BE2C (cell line): ENCODE data around the gene RBM20.
"Not testable (repeated sequence)": the region's sequence is repeated elsewhere in the genome, so short reads cannot be mapped to it uniquely, and the experiment has no call there.

Experiments used
- DNase-seq: peaks from one replicate; pipeline ENCODE4 v3.0.0-alpha.2; 2020
- H3K27me3 ChIP-seq: fragments of 250-450 bp; sonication (Bioruptor Pico); 2 replicates; pipeline ENCODE4 v1.5.1; 2020; ENCODE audit warnings: mild to moderate bottlenecking
- H3K36me3 ChIP-seq: fragments of 250-450 bp; sonication (Bioruptor Pico); 2 replicates; pipeline ENCODE4 v1.5.1; 2020; ENCODE audit warnings: mild to moderate bottlenecking
- H3K4me1 ChIP-seq: fragments of 250-450 bp; sonication (Bioruptor Pico); 2 replicates; pipeline ENCODE4 v1.5.1; 2020
- H3K4me3 ChIP-seq: 2 replicates; pipeline ENCODE4 v1.5.1; 2011; ENCODE audit warnings: low read depth, low read length
- H3K9me3 ChIP-seq: fragments of 250-450 bp; sonication (Bioruptor Pico); 2 replicates; pipeline ENCODE4 v1.5.1; 2020
- CTCF ChIP-seq: IDR thresholded peaks from 2 replicates; pipeline ENCODE4 v1.5.1; 2012; ENCODE audit warnings: mild to moderate bottlenecking, low read depth, low read length

The RBM20 gene

GRCh38 chr10:110762849-110763211 is 118.7 kb downstream of the RBM20 start:
- Histone ChIP-seq H3K4me1 (peaks cover 13% of the 10 kb centered on the region), H3K27me3 (no peaks in the 10 kb centered on the region), H3K4me3 (no peak overlapping the region), H3K36me3 (no peaks in the 10 kb centered on the region), H3K9me3 (no peaks in the 10 kb centered on the region)
- no peak for TF ChIP-seq CTCF
- DNase-seq, result no peak

GRCh38 chr10:110764378-110764777 is 120.2 kb downstream of the RBM20 start:
- Histone ChIP-seq H3K9me3 (no peaks in the 10 kb centered on the region), H3K4me3 (no peak overlapping the region), H3K36me3 (no peaks in the 10 kb centered on the region; the same call in 1 of the 2 replicates), H3K27me3 (no peaks in the 10 kb centered on the region), H3K4me1 (peaks cover 13% of the 10 kb centered on the region)
- DNase-seq, result no peak
- TF ChIP-seq CTCF, result no peak

GRCh38 chr10:110764793-110765512 is 120.8 kb downstream of the RBM20 start:
- Histone ChIP-seq H3K27me3 (no peaks in the 10 kb centered on the region), H3K9me3 (no peaks in the 10 kb centered on the region), H3K4me3 (no peak overlapping the region), H3K4me1 (peaks cover 13% of the 10 kb centered on the region), H3K36me3 (no peaks in the 10 kb centered on the region; the same call in 1 of the 2 replicates)
- DNase-seq, result no peak
- no peak for TF ChIP-seq CTCF

GRCh38 chr10:110765513-110766319 is 121.6 kb downstream of the RBM20 start:
- TF ChIP-seq CTCF, result no peak
- no peaks in the 10 kb centered on the region; the same call in 1 of the 2 replicates for H3K36me3 ChIP-seq
- DNase-seq, result no peak

GRCh38 chr10:110767601-110768000 is 123.5 kb downstream of the RBM20 start:
- H3K4me3 ChIP-seq, H3K9me3 ChIP-seq, H3K27me3 ChIP-seq, DNase-seq, H3K36me3 ChIP-seq: not testable (repeated sequence)
- peaks cover 25% of the 10 kb centered on the region for H3K4me1 ChIP-seq

More at GRCh38 chr10:110765513-110766319, 121.6 kb downstream of the RBM20 start:
- no peak overlapping the region for H3K4me3 ChIP-seq
- H3K9me3 ChIP-seq, result no peaks in the 10 kb centered on the region
- no peaks in the 10 kb centered on the region for H3K27me3 ChIP-seq
- H3K4me1 ChIP-seq, result peaks cover 13% of the 10 kb centered on the region

GRCh38 chr10:110770243-110770642 is 126.1 kb downstream of the RBM20 start:
- TF ChIP-seq CTCF, result no peak
- DNase-seq, result no peak
- no peaks in the 10 kb centered on the region for H3K27me3 ChIP-seq
- peaks cover 37% of the 10 kb centered on the region for H3K4me1 ChIP-seq
- H3K36me3 ChIP-seq, result no peaks in the 10 kb centered on the region; the same call in 1 of the 2 replicates
- no peaks in the 10 kb centered on the region; the same call in 1 of the 2 replicates for H3K9me3 ChIP-seq
- no peak overlapping the region for H3K4me3 ChIP-seq
